HG03354 (cell line): ENCODE data around the gene TTC22.

Experiments used
- ATAC-seq: cut with Tn5 transposase; IDR thresholded peaks from one replicate; pipeline ENCODE4 v1.9.1; 2021; ENCODE audit warnings: mild to moderate bottlenecking; ENCODE audit not compliant: unreplicated experiment, poor library complexity, severe bottlenecking

Gene TTC22

DNA sequence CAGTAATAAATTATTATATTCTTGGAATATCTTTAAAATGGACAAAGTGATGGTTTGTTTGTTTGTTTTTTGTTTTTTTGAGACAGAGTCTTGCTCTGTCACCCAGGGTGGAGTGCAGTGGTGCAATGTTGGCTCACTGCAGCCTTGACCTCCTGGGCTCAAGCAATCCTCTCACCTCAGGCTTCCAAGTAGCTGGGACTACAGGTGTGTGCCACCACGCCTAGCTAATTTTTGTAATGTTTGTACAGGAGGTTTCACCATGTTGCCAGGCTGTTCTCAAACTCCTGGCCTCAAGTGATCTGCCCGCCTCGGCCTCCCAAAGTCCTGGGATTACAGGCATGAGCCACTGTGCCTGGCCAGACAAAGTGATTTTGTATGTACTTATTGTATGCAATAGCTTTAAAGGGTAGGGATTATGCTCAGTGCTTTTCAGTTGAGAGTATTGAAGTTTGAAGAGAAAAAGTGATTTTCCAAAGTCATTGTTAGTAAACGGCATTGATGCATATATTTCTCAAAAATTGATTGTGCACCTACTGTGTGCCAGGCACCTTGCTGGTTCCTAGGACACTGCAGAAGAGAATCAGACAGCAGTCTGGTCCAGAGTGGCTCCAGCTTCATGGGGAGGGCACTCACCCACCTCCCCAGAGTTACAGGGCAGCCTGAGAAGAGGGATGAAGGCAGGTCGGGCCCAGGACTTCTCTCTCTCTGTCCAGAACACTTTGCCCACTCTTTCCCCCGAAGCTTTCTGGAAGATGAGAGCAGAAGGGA is 34.2 kb upstream of the TTC22 start:
- ATAC-seq: no peak

- ATAC-seq: no peak
These were observed 33.0 kb upstream of the TTC22 start for GRCh38 chr1:54834007-54834541.

DNA sequence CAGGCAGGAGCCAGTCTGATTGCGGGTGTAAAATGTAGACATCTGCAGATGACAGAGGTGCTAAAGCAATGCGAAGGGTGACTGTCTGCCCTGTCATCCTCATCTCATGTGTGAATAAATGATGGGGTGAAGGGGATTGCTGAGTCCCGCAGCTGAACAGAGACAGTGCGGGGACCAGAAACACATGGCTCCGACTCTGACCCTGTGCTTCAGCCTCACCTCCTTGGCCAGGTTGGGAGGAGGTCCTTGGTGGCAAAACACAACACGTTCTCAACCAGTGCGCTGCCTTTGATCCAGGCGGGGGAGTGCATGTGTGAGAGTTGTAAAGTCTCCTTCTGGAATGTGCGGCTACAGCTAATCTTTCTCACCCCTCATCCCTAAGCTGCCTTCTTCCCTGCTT is 32.0 kb upstream of the TTC22 start:
- ATAC-seq: no peak

DNA sequence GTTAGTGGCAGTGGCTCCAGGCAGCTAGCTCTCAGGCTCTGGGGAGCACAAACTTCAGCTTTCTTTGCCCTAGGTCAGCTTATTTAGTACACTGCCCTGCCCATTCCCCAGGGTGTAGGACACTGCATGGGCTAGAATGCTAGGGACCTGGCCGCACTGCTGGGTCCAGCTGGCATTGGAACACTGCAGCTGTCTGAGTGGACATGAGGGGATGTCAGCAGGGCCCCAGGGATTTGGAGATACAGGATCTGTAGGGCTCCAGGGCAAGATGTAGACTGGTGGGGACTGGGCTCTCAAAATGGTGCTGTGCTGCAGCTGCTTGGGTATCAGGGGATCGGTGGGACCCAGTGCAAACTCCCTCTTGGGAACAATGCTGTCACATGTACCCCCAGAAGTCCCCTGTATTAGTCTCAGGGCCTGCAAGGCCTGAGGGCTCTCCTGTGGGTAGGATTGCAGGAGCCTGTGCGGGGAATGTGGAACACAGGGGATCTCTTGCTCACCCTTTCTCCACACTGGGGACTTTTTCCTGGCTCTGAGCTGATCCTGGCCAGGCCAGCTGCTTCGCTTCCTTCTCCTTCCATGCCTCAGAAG is 25.2 kb upstream of the TTC22 start:
- no peak for ATAC-seq

DNA sequence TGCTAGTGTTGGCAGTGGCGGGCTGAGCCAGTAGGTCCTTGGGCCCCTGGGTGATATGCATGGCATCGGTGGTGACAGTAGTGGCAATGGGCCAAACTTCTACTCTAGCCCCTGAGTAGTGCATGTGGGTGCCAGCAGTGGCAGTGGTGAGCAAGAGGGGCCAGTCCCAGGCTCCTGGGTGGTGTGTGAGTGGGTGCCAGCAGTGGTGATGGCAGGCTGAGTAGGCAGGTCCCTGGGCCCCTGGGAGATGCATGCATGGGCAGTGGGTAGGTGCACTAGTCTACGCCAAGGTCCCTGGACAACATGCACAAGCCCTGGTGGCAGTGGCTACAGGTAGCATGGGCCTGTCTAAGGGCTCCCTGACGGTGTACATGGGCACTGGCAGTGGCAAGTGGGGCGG is 24.6 kb upstream of the TTC22 start:
- no peak for ATAC-seq

GRCh38 chr1:54823670-54824069 is 22.5 kb upstream of the TTC22 start:
- no peak for ATAC-seq

DNA sequence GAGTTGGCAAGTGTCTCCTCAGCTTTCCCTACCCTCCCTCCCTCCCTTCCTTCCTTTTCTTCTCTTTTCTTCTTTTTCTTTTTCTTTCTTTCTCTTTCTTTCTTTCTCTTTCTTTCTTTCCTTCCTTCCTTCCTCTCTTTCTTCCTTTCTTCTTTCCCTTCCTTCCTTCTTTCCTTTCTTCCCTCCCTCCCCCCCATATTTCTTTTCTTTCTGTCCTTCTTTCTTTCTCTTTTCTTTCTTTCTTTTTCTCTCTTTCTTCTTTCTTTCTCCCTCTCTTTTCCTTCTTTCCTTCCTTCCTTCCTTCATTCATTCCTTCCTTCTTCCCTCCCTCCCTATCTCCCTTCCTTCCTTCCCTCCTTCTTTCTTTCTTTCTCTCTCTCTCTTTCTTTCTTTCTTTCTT is 18.6 kb upstream of the TTC22 start:
- no peak for ATAC-seq

DNA sequence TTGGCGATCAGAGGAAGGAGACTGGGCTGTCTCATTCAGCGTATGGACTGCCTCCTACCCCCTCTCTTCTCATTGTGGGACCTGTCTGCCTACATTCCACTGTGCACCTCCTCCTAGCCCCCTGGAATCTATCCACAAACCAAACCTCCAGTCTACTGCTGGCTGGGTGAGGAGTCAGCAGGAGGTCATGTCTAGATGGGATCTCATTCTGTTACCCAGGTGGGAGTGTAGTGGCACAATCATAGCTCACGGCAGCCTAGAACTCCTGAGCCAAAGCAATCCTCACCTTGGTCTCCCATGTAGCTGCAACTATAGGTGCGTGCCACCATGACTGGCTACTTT is 18.0 kb upstream of the TTC22 start:
- ATAC-seq: no peak

GRCh38 chr1:54818461-54819194 is 17.5 kb upstream of the TTC22 start:
- no peak for ATAC-seq

DNA sequence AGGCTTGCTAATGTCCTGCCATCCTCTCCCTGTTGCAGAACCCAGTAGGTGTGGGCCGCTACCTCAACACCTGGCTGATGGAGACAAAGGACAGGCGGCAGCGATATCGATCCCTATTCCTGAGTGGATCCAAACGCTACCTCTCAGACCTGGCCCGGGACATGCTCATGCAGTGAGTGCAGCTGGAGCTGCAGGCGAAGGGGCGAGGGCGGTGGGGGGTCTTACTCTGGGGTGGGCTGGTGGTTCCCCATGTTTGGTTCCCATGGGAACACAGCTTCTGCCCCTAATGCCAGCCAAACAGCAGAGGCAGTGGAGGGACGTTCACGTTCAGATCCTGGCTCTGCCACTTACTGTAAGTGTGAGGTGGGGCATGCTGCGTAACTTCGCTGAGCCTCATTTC is 15.8 kb upstream of the TTC22 start:
- no peak for ATAC-seq

DNA sequence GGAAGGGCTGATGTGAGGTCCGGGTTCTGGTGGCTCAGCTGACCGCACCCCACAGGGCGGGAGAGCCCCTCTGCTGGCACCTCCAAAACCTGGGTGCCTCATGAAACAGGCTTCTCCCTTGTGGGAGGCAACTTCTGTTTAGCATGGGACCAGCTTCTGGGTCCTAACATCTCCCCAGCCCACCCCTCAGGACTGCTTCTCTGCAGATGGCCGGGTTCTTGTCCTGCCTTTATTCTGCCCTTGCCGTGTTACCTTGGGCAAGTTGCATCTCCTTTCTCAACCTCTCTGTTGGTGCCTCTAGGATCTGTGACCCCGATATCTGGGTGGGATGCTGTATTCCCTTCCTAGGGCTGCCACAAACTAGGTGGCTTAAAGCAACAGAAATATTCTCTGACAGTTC is 15.0 kb upstream of the TTC22 start:
- ATAC-seq: no peak

GRCh38 chr1:54815086-54815876 is 14.2 kb upstream of the TTC22 start:
- ATAC-seq: no peak

- no peak for ATAC-seq
These were observed 13.4 kb upstream of the TTC22 start for GRCh38 chr1:54814571-54814970.

GRCh38 chr1:54814126-54814498 is 13.0 kb upstream of the TTC22 start:
- no peak for ATAC-seq

DNA sequence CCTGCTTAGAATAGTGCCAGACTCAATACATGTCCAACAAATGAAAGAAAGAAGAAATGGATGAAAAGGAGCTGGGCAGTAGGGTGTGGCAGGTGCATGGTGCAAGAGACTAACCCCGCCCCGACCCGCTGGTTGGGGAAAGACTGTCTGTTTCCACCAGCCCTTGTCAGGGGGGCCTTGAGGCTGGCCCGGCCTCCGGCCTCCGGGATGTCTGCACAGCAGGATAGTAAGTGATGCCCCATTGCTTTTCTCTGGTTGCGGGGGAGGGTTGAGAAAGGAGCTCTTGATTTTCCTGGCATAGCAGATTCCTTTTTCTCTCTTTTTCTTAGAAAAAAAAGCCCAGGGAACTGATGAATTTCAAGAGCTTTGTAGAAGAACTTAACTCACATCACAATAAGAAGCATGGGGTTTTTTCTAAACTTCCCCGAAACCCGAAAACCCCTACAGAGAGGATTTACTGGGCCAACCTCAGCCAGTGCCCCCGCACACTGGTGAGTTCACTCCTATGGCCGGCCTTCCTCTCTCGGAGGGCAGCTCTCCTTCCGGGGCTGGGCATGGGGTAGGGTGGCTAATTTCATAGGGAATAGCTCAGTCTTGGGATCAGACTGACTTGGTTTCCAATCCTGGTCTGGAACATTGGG is 12.5 kb upstream of the TTC22 start:
- ATAC-seq: no peak

GRCh38 chr1:54812801-54813484 is 11.8 kb upstream of the TTC22 start:
- ATAC-seq: no peak

DNA sequence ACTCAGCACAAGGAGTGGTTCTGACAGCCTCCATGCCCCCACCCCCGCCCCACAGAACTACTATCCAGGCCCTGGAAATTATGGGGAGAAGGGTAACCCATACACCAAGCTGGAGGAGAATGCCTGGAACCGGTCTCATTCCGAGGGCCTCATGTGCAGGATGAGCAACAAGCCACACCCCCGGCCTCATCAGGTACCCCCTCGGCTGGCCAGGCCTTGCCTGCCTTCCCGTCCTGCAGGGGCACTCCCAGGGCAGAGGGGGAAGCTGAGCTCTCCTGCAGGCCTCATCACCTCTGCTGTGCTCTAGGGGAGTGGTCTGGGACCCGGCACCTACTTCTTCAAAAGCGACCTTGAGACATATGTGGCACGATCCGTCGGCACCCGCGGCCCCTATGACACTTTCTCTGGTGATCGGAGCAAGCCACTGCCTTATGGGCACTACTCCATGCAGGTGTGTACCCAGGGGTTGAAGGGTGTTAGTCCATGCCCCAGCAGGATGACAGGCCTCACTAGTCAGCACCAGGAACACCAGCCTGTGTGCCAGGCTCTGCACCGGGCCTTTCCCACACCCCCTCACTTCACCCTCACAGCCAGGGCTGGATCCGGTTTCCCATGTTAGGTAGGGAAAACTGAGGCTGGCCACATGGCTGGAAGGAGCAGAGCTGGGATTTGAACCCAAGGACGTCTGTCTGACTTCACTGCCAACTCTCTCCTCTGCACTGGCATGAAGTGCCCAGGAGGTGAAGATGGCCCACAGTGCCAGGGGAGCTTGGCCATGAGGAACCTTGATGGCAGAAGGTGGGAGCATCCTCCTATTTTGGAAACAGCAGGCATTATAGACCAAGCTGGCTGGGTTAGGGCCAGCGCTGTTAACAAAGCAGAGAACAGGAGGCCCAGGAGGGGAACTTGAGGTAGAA is 10.9 kb upstream of the TTC22 start:
- no peak for ATAC-seq

DNA sequence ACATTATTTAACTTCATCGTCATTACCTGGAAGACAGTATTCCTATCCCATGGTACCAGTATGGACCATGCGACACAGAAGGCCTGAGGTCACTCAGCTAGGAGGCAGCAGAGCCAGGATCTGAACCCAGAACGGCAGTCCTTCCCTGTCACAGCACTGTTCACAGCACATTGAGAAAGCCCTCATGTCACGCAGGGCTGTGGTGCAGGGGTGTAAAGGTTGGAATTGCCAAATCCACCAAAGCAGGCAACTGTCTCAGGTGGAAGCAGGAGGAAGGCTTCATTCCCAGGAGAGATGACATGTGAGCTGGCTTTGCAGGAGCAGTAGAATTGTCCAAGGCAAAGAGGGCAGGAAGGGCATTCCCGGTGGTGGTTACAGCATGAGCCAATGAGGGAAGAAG is 9.9 kb upstream of the TTC22 start:
- no peak for ATAC-seq
